ENCODE data around the gene RALA. TPM values are rescaled to one million over a fixed set of nuclear protein-coding genes. Genes with fewer than 3 reads are reported as not detected.

Gene RALA
- total and polyA plus RNA-seq, 2 experiments from 2014 or later, result 43.5 to 231 TPM

DNA sequence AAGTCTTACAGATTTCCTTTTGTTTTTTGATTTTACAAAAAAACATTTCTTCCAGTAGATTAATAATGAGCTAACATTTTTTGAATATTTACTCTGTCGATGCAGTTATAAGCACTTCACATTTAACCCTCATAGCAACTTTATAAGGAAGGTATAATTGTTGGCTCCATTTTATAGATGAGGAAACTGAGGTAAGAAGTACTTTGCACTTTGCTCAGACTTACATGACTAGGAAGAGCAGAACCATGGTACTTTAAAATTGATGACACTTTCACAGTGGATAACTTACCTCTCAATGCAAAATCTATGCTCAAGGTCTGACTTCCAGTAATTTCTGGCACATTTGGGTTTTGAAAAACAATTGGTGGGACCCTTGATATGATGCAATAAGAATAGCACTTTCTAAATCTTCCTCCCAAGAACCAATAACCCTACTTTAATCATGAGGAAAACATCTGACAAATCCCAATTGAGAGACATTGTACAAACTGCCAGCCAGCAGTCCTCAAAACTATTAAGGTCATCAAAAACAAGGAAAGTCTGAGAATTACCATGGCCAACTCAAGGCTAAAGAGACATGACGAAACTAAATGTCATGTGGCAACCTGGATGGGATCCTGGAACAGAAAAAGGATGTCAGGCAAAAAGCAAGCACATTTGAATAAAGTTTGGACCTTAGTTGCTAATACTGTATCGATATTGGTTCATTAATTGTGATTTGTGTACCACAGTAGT, 72.6 kb downstream of the RALA start (continued):
- TF ChIP-seq, protein P1, sequence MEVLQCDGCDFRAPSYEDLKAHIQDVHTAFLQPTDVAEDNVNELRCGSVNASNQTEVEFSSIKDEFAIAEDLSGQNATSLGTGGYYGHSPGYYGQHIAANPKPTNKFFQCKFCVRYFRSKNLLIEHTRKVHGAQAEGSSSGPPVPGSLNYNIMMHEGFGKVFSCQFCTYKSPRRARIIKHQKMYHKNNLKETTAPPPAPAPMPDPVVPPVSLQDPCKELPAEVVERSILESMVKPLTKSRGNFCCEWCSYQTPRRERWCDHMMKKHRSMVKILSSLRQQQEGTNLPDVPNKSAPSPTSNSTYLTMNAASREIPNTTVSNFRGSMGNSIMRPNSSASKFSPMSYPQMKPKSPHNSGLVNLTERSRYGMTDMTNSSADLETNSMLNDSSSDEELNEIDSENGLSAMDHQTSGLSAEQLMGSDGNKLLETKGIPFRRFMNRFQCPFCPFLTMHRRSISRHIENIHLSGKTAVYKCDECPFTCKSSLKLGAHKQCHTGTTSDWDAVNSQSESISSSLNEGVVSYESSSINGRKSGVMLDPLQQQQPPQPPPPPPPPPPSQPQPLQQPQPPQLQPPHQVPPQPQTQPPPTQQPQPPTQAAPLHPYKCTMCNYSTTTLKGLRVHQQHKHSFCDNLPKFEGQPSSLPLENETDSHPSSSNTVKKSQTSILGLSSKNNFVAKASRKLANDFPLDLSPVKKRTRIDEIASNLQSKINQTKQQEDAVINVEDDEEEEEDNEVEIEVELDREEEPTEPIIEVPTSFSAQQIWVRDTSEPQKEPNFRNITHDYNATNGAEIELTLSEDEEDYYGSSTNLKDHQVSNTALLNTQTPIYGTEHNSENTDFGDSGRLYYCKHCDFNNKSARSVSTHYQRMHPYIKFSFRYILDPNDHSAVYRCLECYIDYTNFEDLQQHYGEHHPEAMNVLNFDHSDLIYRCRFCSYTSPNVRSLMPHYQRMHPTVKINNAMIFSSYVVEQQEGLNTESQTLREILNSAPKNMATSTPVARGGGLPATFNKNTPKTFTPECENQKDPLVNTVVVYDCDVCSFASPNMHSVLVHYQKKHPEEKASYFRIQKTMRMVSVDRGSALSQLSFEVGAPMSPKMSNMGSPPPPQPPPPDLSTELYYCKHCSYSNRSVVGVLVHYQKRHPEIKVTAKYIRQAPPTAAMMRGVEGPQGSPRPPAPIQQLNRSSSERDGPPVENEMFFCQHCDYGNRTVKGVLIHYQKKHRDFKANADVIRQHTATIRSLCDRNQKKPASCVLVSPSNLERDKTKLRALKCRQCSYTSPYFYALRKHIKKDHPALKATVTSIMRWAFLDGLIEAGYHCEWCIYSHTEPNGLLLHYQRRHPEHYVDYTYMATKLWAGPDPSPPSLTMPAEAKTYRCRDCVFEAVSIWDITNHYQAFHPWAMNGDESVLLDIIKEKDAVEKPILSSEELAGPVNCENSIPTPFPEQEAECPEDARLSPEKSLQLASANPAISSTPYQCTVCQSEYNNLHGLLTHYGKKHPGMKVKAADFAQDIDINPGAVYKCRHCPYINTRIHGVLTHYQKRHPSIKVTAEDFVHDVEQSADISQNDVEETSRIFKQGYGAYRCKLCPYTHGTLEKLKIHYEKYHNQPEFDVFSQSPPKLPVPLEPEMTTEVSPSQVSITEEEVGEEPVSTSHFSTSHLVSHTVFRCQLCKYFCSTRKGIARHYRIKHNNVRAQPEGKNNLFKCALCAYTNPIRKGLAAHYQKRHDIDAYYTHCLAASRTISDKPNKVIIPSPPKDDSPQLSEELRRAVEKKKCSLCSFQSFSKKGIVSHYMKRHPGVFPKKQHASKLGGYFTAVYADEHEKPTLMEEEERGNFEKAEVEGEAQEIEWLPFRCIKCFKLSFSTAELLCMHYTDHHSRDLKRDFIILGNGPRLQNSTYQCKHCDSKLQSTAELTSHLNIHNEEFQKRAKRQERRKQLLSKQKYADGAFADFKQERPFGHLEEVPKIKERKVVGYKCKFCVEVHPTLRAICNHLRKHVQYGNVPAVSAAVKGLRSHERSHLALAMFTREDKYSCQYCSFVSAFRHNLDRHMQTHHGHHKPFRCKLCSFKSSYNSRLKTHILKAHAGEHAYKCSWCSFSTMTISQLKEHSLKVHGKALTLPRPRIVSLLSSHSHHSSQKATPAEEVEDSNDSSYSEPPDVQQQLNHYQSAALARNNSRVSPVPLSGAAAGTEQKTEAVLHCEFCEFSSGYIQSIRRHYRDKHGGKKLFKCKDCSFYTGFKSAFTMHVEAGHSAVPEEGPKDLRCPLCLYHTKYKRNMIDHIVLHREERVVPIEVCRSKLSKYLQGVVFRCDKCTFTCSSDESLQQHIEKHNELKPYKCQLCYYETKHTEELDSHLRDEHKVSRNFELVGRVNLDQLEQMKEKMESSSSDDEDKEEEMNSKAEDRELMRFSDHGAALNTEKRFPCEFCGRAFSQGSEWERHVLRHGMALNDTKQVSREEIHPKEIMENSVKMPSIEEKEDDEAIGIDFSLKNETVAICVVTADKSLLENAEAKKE (CRISPR knock-in tag; IDR thresholded peaks at IDR 0.05), result no peak
- TF ChIP-seq EZH2phosphoT487 (IDR thresholded peaks at IDR 0.05; ENCODE audit: unreplicated experiment) (no peak), ZNF114 (CRISPR knock-in tag; IDR thresholded peaks at IDR 0.05) (no peak), JUNB (IDR thresholded peaks at IDR 0.05; ENCODE audit: unreplicated experiment) (no peak), NANOG (IDR thresholded peaks at IDR 0.05; ENCODE audit: borderline replicate concordance) (no peak), EZH2 (IDR thresholded peaks at IDR 0.05; ENCODE audit: low read depth, unreplicated experiment) (no peak), STAT1 (IDR thresholded peaks at IDR 0.05; ENCODE audit: unreplicated experiment) (no peak)
- TF ChIP-seq, protein P2, sequence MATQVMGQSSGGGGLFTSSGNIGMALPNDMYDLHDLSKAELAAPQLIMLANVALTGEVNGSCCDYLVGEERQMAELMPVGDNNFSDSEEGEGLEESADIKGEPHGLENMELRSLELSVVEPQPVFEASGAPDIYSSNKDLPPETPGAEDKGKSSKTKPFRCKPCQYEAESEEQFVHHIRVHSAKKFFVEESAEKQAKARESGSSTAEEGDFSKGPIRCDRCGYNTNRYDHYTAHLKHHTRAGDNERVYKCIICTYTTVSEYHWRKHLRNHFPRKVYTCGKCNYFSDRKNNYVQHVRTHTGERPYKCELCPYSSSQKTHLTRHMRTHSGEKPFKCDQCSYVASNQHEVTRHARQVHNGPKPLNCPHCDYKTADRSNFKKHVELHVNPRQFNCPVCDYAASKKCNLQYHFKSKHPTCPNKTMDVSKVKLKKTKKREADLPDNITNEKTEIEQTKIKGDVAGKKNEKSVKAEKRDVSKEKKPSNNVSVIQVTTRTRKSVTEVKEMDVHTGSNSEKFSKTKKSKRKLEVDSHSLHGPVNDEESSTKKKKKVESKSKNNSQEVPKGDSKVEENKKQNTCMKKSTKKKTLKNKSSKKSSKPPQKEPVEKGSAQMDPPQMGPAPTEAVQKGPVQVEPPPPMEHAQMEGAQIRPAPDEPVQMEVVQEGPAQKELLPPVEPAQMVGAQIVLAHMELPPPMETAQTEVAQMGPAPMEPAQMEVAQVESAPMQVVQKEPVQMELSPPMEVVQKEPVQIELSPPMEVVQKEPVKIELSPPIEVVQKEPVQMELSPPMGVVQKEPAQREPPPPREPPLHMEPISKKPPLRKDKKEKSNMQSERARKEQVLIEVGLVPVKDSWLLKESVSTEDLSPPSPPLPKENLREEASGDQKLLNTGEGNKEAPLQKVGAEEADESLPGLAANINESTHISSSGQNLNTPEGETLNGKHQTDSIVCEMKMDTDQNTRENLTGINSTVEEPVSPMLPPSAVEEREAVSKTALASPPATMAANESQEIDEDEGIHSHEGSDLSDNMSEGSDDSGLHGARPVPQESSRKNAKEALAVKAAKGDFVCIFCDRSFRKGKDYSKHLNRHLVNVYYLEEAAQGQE (IDR thresholded peaks at IDR 0.05; ENCODE audit: unreplicated experiment), result no peak

Measured in GM23338 (cell line).